Gastroesophageal sphincter (tissue), 4 donors: ENCODE measurements around the gene NDUFA12. TPM values are rescaled to one million over a fixed set of nuclear protein-coding genes. Genes with fewer than 3 reads are reported as not detected.

Source experiments
- ATAC-seq: fragments of 150-250 bp; one replicate; pipeline ENCODE4 v1.9.1; 2016; ENCODE audit warnings: mild to moderate bottlenecking, moderate library complexity
- H3K27ac ChIP-seq, 4 donors: fragments of 200-600 bp; sonication (generic) in 3 of 4; 1 replicate in 3 of 4; 2 replicates in 1 of 4; pipeline ENCODE4 v1.5.1; 2016 to 2019
- H3K27me3 ChIP-seq: fragments of 200-600 bp; sonication (generic); one replicate; pipeline ENCODE4 v1.5.1; 2019
- H3K36me3 ChIP-seq, 2 donors: fragments of 200-600 bp; sonication (generic); one replicate each; pipeline ENCODE4 v1.5.1; 2019; ENCODE audit warnings: control low read depth in 1 of 2
- H3K4me1 ChIP-seq, 3 donors: fragments of 200-600 bp; sonication (generic); 1 replicate in 2 of 3; 2 replicates in 1 of 3; pipeline ENCODE4 v1.5.1; 2016 to 2019; ENCODE audit warnings: control low read depth in 2 of 3
- H3K4me3 ChIP-seq, 2 donors: fragments of 200-600 bp; sonication (generic); one replicate each; pipeline ENCODE4 v1.5.1; 2019; ENCODE audit warnings: mild to moderate bottlenecking in 1 of 2, moderate library complexity in 1 of 2
- H3K9me3 ChIP-seq, 3 donors: fragments of 200-600 bp; sonication (generic); one replicate each; pipeline ENCODE4 v1.5.1; 2017 to 2019; ENCODE audit warnings: control low read depth in 2 of 3
- CTCF ChIP-seq, 4 experiments: fragments of 200-600 bp in 2 of 4; fragments of 450-650 bp in 2 of 4; sonication (generic) in 1 of 4; IDR thresholded peaks; one replicate each; pipeline ENCODE4 v1.5.1; 2017 to 2019; ENCODE audit warnings: antibody characterized with exemption in 4 of 4, mild to moderate bottlenecking in 2 of 4, moderate library complexity in 2 of 4
- EP300 ChIP-seq: sonication (generic); formaldehyde crosslinking; IDR thresholded peaks from one replicate; pipeline ENCODE4 v1.6.1; 2017; ENCODE audit warnings: antibody characterized with exemption, mild to moderate bottlenecking
- POLR2A ChIP-seq, 2 donors: fragments of 450-650 bp; IDR thresholded peaks; one replicate each; pipeline ENCODE4 v1.6.1; 2017; ENCODE audit warnings: antibody characterized with exemption in 2 of 2, mild to moderate bottlenecking in 2 of 2, moderate library complexity in 1 of 2
- POLR2AphosphoS5 ChIP-seq: sonication (generic); formaldehyde crosslinking; IDR thresholded peaks from one replicate; pipeline ENCODE4 v1.6.1; 2017; ENCODE audit warnings: antibody characterized with exemption
- WGBS, 2 donors: methylation state at CpG; one replicate each; pipeline ENCODE4 v1.1.5; 2018; ENCODE audit warnings: low coverage in 1 of 2; 5-methylcytosine and 5-hydroxymethylcytosine counted together
- total RNA-seq, 4 donors: library from RNA; depleted of rRNA; stranded (reverse); fragments of >200 nt; gene quantifications; one replicate each; pipeline ENCODE4 v1.1.0, GENCODE V29; 2016

The NDUFA12 gene
- total RNA-seq, 4 donors from 2014 or later = 113 to 135 (median 122) TPM

GRCh38 chr12:95017482-95017881, 14.0 kb upstream of the NDUFA12 start:
- no peak overlapping the region for H3K4me3 ChIP-seq
- no peak for ATAC-seq
- H3K27me3 ChIP-seq = no peaks in the 10 kb centered on the region
- no peaks in the 10 kb centered on the region for H3K4me1 ChIP-seq
- TF ChIP-seq POLR2AphosphoS5 (no peak), POLR2A (IDR thresholded peaks at IDR 0.05) (no peak), CTCF (IDR thresholded peaks at IDR 0.05) (no peak)
- no peaks in the 10 kb centered on the region for H3K9me3 ChIP-seq
- 50 to 82% methylated on average over 1 of the region's 1 CpG for WGBS, 2 donors
- no peak overlapping the region for H3K27ac ChIP-seq
- H3K36me3 ChIP-seq = peaks cover 0 to 33% of the 10 kb centered on the region in 2 donors

GRCh38 chr12:95016120-95016519, 12.6 kb upstream of the NDUFA12 start:
- no peak overlapping the region for H3K4me3 ChIP-seq
- 96 to 100% methylated on average over 2 of the region's 2 CpGs for WGBS, 2 donors
- H3K36me3 ChIP-seq = peaks cover 0 to 20% of the 10 kb centered on the region in 2 donors
- no peaks in the 10 kb centered on the region for H3K4me1 ChIP-seq
- H3K27me3 ChIP-seq = no peaks in the 10 kb centered on the region
- no peaks in the 10 kb centered on the region for H3K9me3 ChIP-seq
- ATAC-seq = no peak
- H3K27ac ChIP-seq = no peak overlapping the region
- TF ChIP-seq CTCF (IDR thresholded peaks at IDR 0.05) = no peak
- no peak for TF ChIP-seq POLR2AphosphoS5
- no peak for TF ChIP-seq POLR2A (IDR thresholded peaks at IDR 0.05)
- no peak for TF ChIP-seq EP300

GRCh38 chr12:95014554-95014953, 11.1 kb upstream of the NDUFA12 start:
- no peaks in the 10 kb centered on the region for H3K9me3 ChIP-seq
- TF ChIP-seq EP300 (no peak), POLR2AphosphoS5 (no peak), CTCF (IDR thresholded peaks at IDR 0.05) (no peak), POLR2A (IDR thresholded peaks at IDR 0.05) (no peak)
- no peak overlapping the region for H3K4me3 ChIP-seq
- no peaks in the 10 kb centered on the region for H3K4me1 ChIP-seq
- peaks cover 0 to 7% of the 10 kb centered on the region in 2 donors for H3K36me3 ChIP-seq
- H3K27me3 ChIP-seq = no peaks in the 10 kb centered on the region
- H3K27ac ChIP-seq = no peak overlapping the region
- no peak for ATAC-seq

- Histone ChIP-seq H3K4me1 (peaks cover 3 to 28% (median 10%) of the 10 kb centered on the region in 3 donors), H3K4me3 (no peak overlapping the region), H3K36me3 (peaks cover 0 to 8% of the 10 kb centered on the region in 2 donors), H3K27me3 (no peaks in the 10 kb centered on the region), H3K9me3 (peaks cover 0 to 20% (median 0%) of the 10 kb centered on the region in 3 donors), H3K27ac (no peak overlapping the region)
- TF ChIP-seq CTCF (IDR thresholded peaks at IDR 0.05) (no peak), POLR2A (IDR thresholded peaks at IDR 0.05) (no peak), EP300 (no peak), POLR2AphosphoS5 (no peak)
- 87 to 100% methylated on average over 1 to 4 of the region's 4 CpGs for WGBS, 2 donors
- no peak for ATAC-seq
Observed at GRCh38 chr12:95006206-95006605, 2.7 kb upstream of the NDUFA12 start.

GRCh38 chr12:95004610-95005009, 1.1 kb upstream of the NDUFA12 start:
- Histone ChIP-seq H3K36me3 (peaks cover 0 to 13% of the 10 kb centered on the region in 2 donors), H3K9me3 (peaks cover 0 to 20% (median 0%) of the 10 kb centered on the region in 3 donors), H3K4me1 (peaks cover 3 to 43% (median 15%) of the 10 kb centered on the region in 3 donors), H3K27me3 (no peaks in the 10 kb centered on the region), H3K27ac (no peak overlapping the region), H3K4me3 (no peak overlapping the region)
- ATAC-seq = no peak
- no peak for TF ChIP-seq POLR2A (IDR thresholded peaks at IDR 0.05)
- WGBS, 2 donors = 83 to 92% methylated on average over 2 of the region's 2 CpGs
